GM23338 (cell line): ENCODE results near the gene TUBA3E. TPM values are rescaled to one million over a fixed set of nuclear protein-coding genes. Genes with fewer than 3 reads are reported as not detected.
A peak's percentile ranks its signal among the peaks of the same experiment; 100 is the strongest.
"Not testable (repeated sequence)": the region's sequence is repeated elsewhere in the genome, so short reads cannot be mapped to it uniquely, and the experiment has no call there.

Experiments used
- ATAC-seq: fragments of 200-7000 bp; cut with Tn5 transposase; 3 replicates; pipeline ENCODE4 v1.9.1; 2020
- DNase-seq: peaks from one replicate; pipeline ENCODE4 v3.0.0-alpha.2; 2015; ENCODE audit warnings: low spot score
- H2AFZ ChIP-seq: fragments of 200-600 bp; sonication (generic); 2 replicates; pipeline ENCODE4 v1.8.0; 2016; ENCODE audit warnings: antibody characterized with exemption, mild to moderate bottlenecking, moderate library complexity
- H3F3A ChIP-seq: fragments of 200-600 bp; sonication (generic); replicated peaks from 2 replicates; pipeline ENCODE4 v1.8.0; 2017; ENCODE audit warnings: antibody characterized with exemption, mixed run types, low read depth
- H3K27ac ChIP-seq: fragments of 200-600 bp; sonication (generic); 2 replicates; pipeline ENCODE4 v1.6.1; 2016; ENCODE audit warnings: low read depth
- H3K27me3 ChIP-seq: fragments of 200-600 bp; sonication (generic); 2 replicates; pipeline ENCODE4 v1.8.0; 2016; ENCODE audit warnings: mild to moderate bottlenecking, mixed run types, moderate library complexity; ENCODE audit not compliant: insufficient read depth
- H3K36me3 ChIP-seq: fragments of 200-600 bp; sonication (generic); 2 replicates; pipeline ENCODE4 v1.8.0; 2016; ENCODE audit warnings: mild to moderate bottlenecking; ENCODE audit not compliant: insufficient read depth
- H3K4me1 ChIP-seq: fragments of 200-600 bp; sonication (generic); 2 replicates; pipeline ENCODE4 v1.8.0; 2016; ENCODE audit warnings: mild to moderate bottlenecking, moderate library complexity; ENCODE audit not compliant: insufficient read depth
- H3K4me2 ChIP-seq: fragments of 200-600 bp; sonication (generic); 2 replicates; pipeline ENCODE4 v1.7.1; 2017; ENCODE audit warnings: mixed run types
- H3K4me3 ChIP-seq: fragments of 200-600 bp; sonication (generic); 2 replicates; pipeline ENCODE4 v1.6.1; 2016; ENCODE audit warnings: mixed run types
- H3K79me2 ChIP-seq: fragments of 200-600 bp; sonication (generic); replicated peaks from 2 replicates; pipeline ENCODE4 v1.8.0; 2017; ENCODE audit warnings: mild to moderate bottlenecking; ENCODE audit not compliant: insufficient read depth
- H3K9me2 ChIP-seq: fragments of 200-600 bp; sonication (generic); 2 replicates; pipeline ENCODE4 v1.8.0; 2017; ENCODE audit not compliant: insufficient read depth
- H4K20me1 ChIP-seq: fragments of 200-600 bp; sonication (generic); replicated peaks from 2 replicates; pipeline ENCODE4 v1.8.0; 2017; ENCODE audit warnings: mild to moderate bottlenecking; ENCODE audit not compliant: insufficient read depth
- H3K27ac Mint-ChIP-seq: 2 replicates; pipeline ENCODE4 v1.8.0; 2020; ENCODE audit warnings: inconsistent platforms, mild to moderate bottlenecking, moderate library complexity, mixed read lengths
- H3K27me3 Mint-ChIP-seq: 3 replicates; pipeline ENCODE4 v1.8.0; 2022; ENCODE audit warnings: low read depth, mild to moderate bottlenecking, moderate library complexity, mixed read lengths, inconsistent platforms; ENCODE audit not compliant: insufficient read depth, poor library complexity
- H3K36me3 Mint-ChIP-seq: 3 replicates; pipeline ENCODE4 v1.8.0; 2021; ENCODE audit warnings: low read depth, mild to moderate bottlenecking, inconsistent platforms, moderate library complexity, mixed read lengths
- H3K4me1 Mint-ChIP-seq: 3 replicates; pipeline ENCODE4 v1.8.0; 2020; ENCODE audit warnings: mild to moderate bottlenecking, inconsistent platforms, mixed read lengths
- H3K4me3 Mint-ChIP-seq: 3 replicates; pipeline ENCODE4 v1.8.0; 2021; ENCODE audit warnings: moderate library complexity, mild to moderate bottlenecking, inconsistent platforms, mixed read lengths
- H3K9me3 Mint-ChIP-seq: 3 replicates; pipeline ENCODE4 v1.8.0; 2020; ENCODE audit warnings: moderate library complexity, mild to moderate bottlenecking, inconsistent platforms, mixed read lengths
- CREB1 ChIP-seq: fragments of 250-450 bp; sonication (Bioruptor Pico); IDR thresholded peaks from 2 replicates; pipeline ENCODE4 v1.5.0; 2020; ENCODE audit warnings: low read depth, mild to moderate bottlenecking, moderate library complexity
- CTCF ChIP-seq, 2 experiments: fragments of 200-600 bp in 1 of 2; sonication (generic) in 1 of 2; conservative IDR thresholded peaks; 2 replicates each; pipeline versions ENCODE4 v1.5.1 to v1.6.1; 2016 to 2017; ENCODE audit warnings: antibody characterized with exemption in 2 of 2, low read depth in 2 of 2, mild to moderate bottlenecking in 2 of 2, moderate library complexity in 1 of 2
- EZH2 ChIP-seq: fragments of 200-600 bp; sonication (generic); IDR thresholded peaks from one replicate; pipeline ENCODE4 v1.8.0; 2017; ENCODE audit warnings: antibody characterized with exemption, mild to moderate bottlenecking, low read depth; ENCODE audit not compliant: unreplicated experiment
- EZH2phosphoT487 ChIP-seq: fragments of 200-600 bp; sonication (generic); IDR thresholded peaks from one replicate; pipeline ENCODE4 v1.8.1; 2018; ENCODE audit warnings: antibody characterized with exemption; ENCODE audit not compliant: unreplicated experiment
- JUNB ChIP-seq: IDR thresholded peaks from one replicate; pipeline ENCODE4 v1.6.1; 2016; ENCODE audit warnings: antibody characterized with exemption; ENCODE audit not compliant: unreplicated experiment
- NANOG ChIP-seq: IDR thresholded peaks from 2 replicates; pipeline ENCODE4 v1.6.1; 2016; ENCODE audit warnings: antibody characterized with exemption, borderline replicate concordance
- POLR2AphosphoS5 ChIP-seq: IDR thresholded peaks from 2 replicates; pipeline ENCODE4 v1.6.1; 2016; ENCODE audit warnings: antibody characterized with exemption, low read depth
- REST ChIP-seq: IDR thresholded peaks from one replicate; pipeline ENCODE4 v1.6.1; 2018; ENCODE audit warnings: antibody characterized with exemption; ENCODE audit not compliant: unreplicated experiment
- ZNF114 ChIP-seq: fragments of 250-450 bp; sonication (Bioruptor Pico); IDR thresholded peaks from 2 replicates; pipeline ENCODE4 v1.5.0; 2020; ENCODE audit warnings: mild to moderate bottlenecking, moderate library complexity
- ZNF331 ChIP-seq: fragments of 250-450 bp; sonication (Bioruptor Pico); IDR thresholded peaks from 2 replicates; pipeline ENCODE4 v1.5.0; 2020; ENCODE audit warnings: low read depth, mild to moderate bottlenecking, moderate library complexity
- polyA plus RNA-seq: library from polyadenylated mRNA; unstranded; fragments of >200 nt; fragmentation: Nextera tagmentation; extraction: Ambion mirVana; gene quantifications from 2 replicates; pipeline ENCODE4 v1.2.1, GENCODE V29; 2016
- total RNA-seq: library from RNA; depleted of rRNA; stranded (reverse); fragments of >200 nt; shearing (Covaris generic); gene quantifications from 2 replicates; pipeline ENCODE4 v1.2.3, GENCODE V29; 2014

TUBA3E gene
- total and polyA plus RNA-seq, 2 experiments from 2014 or later, result 0.21 to 0.31 TPM

GRCh38 chr2:130158631-130159030, 39.6 kb downstream of the TUBA3E start (continued):
- TF ChIP-seq POLR2AphosphoS5, result no peak
- TF ChIP-seq CREB1, result no peak
- no peak for TF ChIP-seq CTCF (conservative IDR thresholded peaks at IDR 0.05; ENCODE audit: low read depth in 2 of 2)
- no peak for TF ChIP-seq EZH2

- peaks cover 11% of the 10 kb centered on the region for H3K27me3 Mint-ChIP-seq
- ATAC-seq, H3K4me2 ChIP-seq, H3K4me3 ChIP-seq, H3K4me1 Mint-ChIP-seq, H3K27ac Mint-ChIP-seq, H3K27me3 ChIP-seq, H4K20me1 ChIP-seq, H3K4me1 ChIP-seq, DNase-seq, H3K9me2 ChIP-seq, H3K36me3 ChIP-seq, H3K9me3 Mint-ChIP-seq, H3K4me3 Mint-ChIP-seq, H2AFZ ChIP-seq, H3K27ac ChIP-seq, H3K79me2 ChIP-seq, H3F3A ChIP-seq: not testable (repeated sequence)
- H3K36me3 Mint-ChIP-seq, result peaks cover 39% of the 10 kb centered on the region
Observed at GRCh38 chr2:130157825-130158514, 40.3 kb downstream of the TUBA3E start.

- ATAC-seq, H3K4me2 ChIP-seq, H4K20me1 ChIP-seq, H3K4me1 ChIP-seq, DNase-seq, H2AFZ ChIP-seq, H3K79me2 ChIP-seq, H3K9me2 ChIP-seq, H3F3A ChIP-seq, H3K9me3 Mint-ChIP-seq, H3K27me3 ChIP-seq, H3K4me3 ChIP-seq, H3K27ac Mint-ChIP-seq, H3K4me1 Mint-ChIP-seq, H3K27ac ChIP-seq, H3K36me3 ChIP-seq, H3K4me3 Mint-ChIP-seq: not testable (repeated sequence)
- Mint-ChIP-seq H3K36me3 (peaks cover 35% of the 10 kb centered on the region), H3K27me3 (peaks cover 11% of the 10 kb centered on the region)
Observed at GRCh38 chr2:130157354-130157753, 40.9 kb downstream of the TUBA3E start.

GRCh38 chr2:130156624-130157004, 41.6 kb downstream of the TUBA3E start:
- no peaks in the 10 kb centered on the region for H3K4me1 ChIP-seq
- no peak overlapping the region for H3K4me3 ChIP-seq
- H3F3A ChIP-seq, result no peaks in the 10 kb centered on the region
- no peaks in the 10 kb centered on the region for H3K27me3 ChIP-seq
- no peak overlapping the region for H3K27ac ChIP-seq
- peak overlapping the region; percentile 31; the same call in 1 of the 2 replicates for H3K27ac Mint-ChIP-seq
- no peak overlapping the region for H3K4me2 ChIP-seq
- H3K4me1 Mint-ChIP-seq, result peaks cover 3% of the 10 kb centered on the region; the same call in 2 of the 3 replicates
- H3K9me2 ChIP-seq, result no peaks in the 10 kb centered on the region
- H4K20me1 ChIP-seq, result no peaks in the 10 kb centered on the region; the same call in 1 of the 2 replicates
- DNase-seq (no peak), ATAC-seq (no peak)
- H3K4me3 Mint-ChIP-seq, result no peak overlapping the region
- H3K79me2 ChIP-seq, result no peaks in the 10 kb centered on the region
- peaks cover 35% of the 10 kb centered on the region for H3K36me3 Mint-ChIP-seq
- no peak overlapping the region for H2AFZ ChIP-seq
- H3K9me3 Mint-ChIP-seq, result no peaks in the 10 kb centered on the region
- H3K27me3 Mint-ChIP-seq, result peaks cover 11% of the 10 kb centered on the region
- no peaks in the 10 kb centered on the region for H3K36me3 ChIP-seq
- TF ChIP-seq JUNB (no peak), NANOG (no peak), CTCF (conservative IDR thresholded peaks at IDR 0.05; ENCODE audit: low read depth in 2 of 2) (no peak), EZH2phosphoT487 (no peak), ZNF114 (CRISPR knock-in tag) (no peak), REST (no peak), EZH2 (no peak), ZNF331 (CRISPR knock-in tag) (no peak)
